ENCODE results near the gene CABCOCO1. TPM values are rescaled to one million over a fixed set of nuclear protein-coding genes. Genes with fewer than 3 reads are reported as not detected.
A peak's percentile ranks its signal among the peaks of the same experiment; 100 is the strongest.

The CABCOCO1 gene
- total and polyA plus RNA-seq, 2 donors: 0.14 to 0.43 TPM

DNA sequence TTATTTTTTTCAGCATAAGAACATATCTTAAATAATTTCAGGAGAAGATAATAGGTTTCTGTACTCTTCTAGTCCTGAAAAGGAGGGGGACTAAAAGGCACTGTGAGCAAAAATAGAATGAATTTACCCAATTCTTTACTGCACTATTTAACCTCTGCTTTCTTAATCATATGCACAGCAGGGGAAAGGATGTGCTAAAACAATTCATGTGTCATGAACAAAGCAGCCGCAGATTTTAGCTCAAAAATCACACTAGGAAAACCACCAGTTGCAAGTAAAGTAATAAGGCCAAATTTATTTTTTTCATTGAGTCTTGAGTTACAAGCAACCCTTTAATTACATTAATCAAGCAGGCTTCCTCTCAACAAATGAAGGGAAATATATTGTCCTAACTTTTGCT is 80.1 kb downstream of the CABCOCO1 start:
- Histone ChIP-seq H3K36me3 (ENCODE audit: control insufficient read depth in 2 of 2, insufficient read depth in 2 of 2, low read length in 1 of 2) (no peaks in the 10 kb centered on the region), H3K27ac (ENCODE audit: low read depth in 1 of 2, low read length in 1 of 2) (no peak overlapping the region), H3K4me3 (ENCODE audit: low read length in 2 of 2) (no peak overlapping the region), H3K9me3 (ENCODE audit: control insufficient read depth in 2 of 2, insufficient read depth in 1 of 2, low read length in 1 of 2) (no peaks in the 10 kb centered on the region), H3K4me1 (ENCODE audit: control insufficient read depth in 2 of 2, insufficient read depth in 2 of 2, low read length in 2 of 2) (no peaks in the 10 kb centered on the region), H3K27me3 (ENCODE audit: control insufficient read depth in 2 of 2, insufficient read depth in 1 of 2, low read length in 1 of 2) (no peaks in the 10 kb centered on the region)
- no peak for DNase-seq (ENCODE audit: low read depth in 6 of 9, low spot score in 9 of 9)
- whole genome bisulfite sequencing: 87% methylated on average over 1 of the region's 1 CpG

DNA sequence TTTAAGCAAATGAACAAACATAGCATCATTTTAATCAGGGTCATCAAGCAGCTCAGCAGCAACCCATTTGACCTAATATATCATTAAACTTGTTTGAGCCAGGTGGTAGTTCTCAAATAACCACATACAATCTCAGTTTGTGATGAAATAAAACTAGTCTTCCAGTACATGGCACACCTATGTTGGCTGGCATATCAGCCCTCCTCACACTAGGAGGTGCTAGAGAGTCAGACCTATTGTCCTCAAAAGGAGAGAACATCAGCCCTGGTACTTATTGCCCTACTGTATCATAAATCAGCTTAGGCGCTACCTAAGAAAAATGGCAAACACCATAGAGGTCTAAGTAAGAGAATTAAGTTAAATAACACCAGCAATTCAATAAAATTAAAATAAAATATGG is 81.7 kb downstream of the CABCOCO1 start:
- Histone ChIP-seq H3K27ac (ENCODE audit: low read depth in 1 of 2, low read length in 1 of 2) (no peak overlapping the region), H3K36me3 (ENCODE audit: control insufficient read depth in 2 of 2, insufficient read depth in 2 of 2, low read length in 1 of 2) (no peaks in the 10 kb centered on the region), H3K9me3 (ENCODE audit: control insufficient read depth in 2 of 2, insufficient read depth in 1 of 2, low read length in 1 of 2) (no peaks in the 10 kb centered on the region), H3K27me3 (ENCODE audit: control insufficient read depth in 2 of 2, insufficient read depth in 1 of 2, low read length in 1 of 2) (no peaks in the 10 kb centered on the region), H3K4me1 (ENCODE audit: control insufficient read depth in 2 of 2, insufficient read depth in 2 of 2, low read length in 2 of 2) (no peaks in the 10 kb centered on the region), H3K4me3 (ENCODE audit: low read length in 2 of 2) (no peak overlapping the region)
- 97% methylated on average over 1 of the region's 1 CpG for WGBS
- DNase-seq (ENCODE audit: low read depth in 6 of 9, low spot score in 9 of 9): no peak

DNA sequence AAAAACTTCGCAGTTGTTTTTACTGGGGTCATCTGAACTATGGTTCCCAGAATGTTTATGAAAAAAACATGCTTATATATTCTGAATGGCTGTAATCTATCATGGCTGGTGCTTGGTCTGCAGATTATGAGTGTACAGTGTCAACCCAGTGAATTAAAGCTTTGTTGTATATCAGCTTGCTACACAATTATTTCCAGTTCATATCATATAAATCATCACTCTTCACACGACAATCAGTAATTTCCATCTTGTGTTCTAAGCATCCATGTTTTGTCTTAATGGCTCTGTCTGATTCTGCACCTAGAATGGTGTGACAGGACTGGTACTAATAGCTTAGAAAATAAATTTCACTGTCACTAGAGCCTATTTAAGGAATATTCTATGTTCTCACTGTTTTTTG is 83.6 kb downstream of the CABCOCO1 start:
- DNase-seq (ENCODE audit: low read depth in 6 of 9, low spot score in 9 of 9): no peak
- H3K27me3 ChIP-seq (ENCODE audit: control insufficient read depth in 2 of 2, insufficient read depth in 1 of 2, low read length in 1 of 2): no peaks in the 10 kb centered on the region
- no peak overlapping the region for H3K27ac ChIP-seq (ENCODE audit: low read depth in 1 of 2, low read length in 1 of 2)
- H3K4me1 ChIP-seq (ENCODE audit: control insufficient read depth in 2 of 2, insufficient read depth in 2 of 2, low read length in 2 of 2): peaks cover 3 to 8% of the 10 kb centered on the region in 2 donors
- no peaks in the 10 kb centered on the region for H3K9me3 ChIP-seq (ENCODE audit: control insufficient read depth in 2 of 2, insufficient read depth in 1 of 2, low read length in 1 of 2)
- no peak overlapping the region for H3K4me3 ChIP-seq (ENCODE audit: low read length in 2 of 2)
- no peaks in the 10 kb centered on the region for H3K36me3 ChIP-seq (ENCODE audit: control insufficient read depth in 2 of 2, insufficient read depth in 2 of 2, low read length in 1 of 2)
- WGBS: 95% methylated on average over 2 of the region's 2 CpGs

DNA sequence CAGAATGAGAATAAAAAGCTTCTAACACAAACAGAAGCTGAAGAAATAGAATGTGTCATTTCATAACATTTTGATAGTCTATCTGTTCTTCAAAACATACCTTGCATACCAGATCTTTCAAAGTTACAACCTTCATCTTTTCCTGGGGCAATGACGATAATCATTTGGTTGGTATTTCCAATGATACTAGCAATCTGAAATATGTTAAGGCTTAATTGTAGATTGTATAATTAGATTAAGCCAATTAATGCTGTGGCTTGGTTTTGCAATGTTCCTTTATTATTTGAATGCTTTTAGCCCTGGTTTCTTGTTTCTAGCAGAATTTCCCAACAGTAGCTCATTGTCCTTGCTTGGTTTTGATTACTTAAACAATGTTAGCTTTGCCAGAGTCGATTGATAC is 84.6 kb downstream of the CABCOCO1 start:
- Histone ChIP-seq H3K4me3 (ENCODE audit: low read length in 2 of 2) (no peak overlapping the region), H3K4me1 (ENCODE audit: control insufficient read depth in 2 of 2, insufficient read depth in 2 of 2, low read length in 2 of 2) (peaks cover 5 to 15% of the 10 kb centered on the region in 2 donors), H3K27me3 (ENCODE audit: control insufficient read depth in 2 of 2, insufficient read depth in 1 of 2, low read length in 1 of 2) (no peaks in the 10 kb centered on the region), H3K9me3 (ENCODE audit: control insufficient read depth in 2 of 2, insufficient read depth in 1 of 2, low read length in 1 of 2) (no peaks in the 10 kb centered on the region), H3K27ac (ENCODE audit: low read depth in 1 of 2, low read length in 1 of 2) (no peak overlapping the region), H3K36me3 (ENCODE audit: control insufficient read depth in 2 of 2, insufficient read depth in 2 of 2, low read length in 1 of 2) (no peaks in the 10 kb centered on the region)
- WGBS: 97% methylated on average over 2 of the region's 2 CpGs
- DNase-seq (ENCODE audit: low read depth in 6 of 9, low spot score in 9 of 9): no peak

DNA sequence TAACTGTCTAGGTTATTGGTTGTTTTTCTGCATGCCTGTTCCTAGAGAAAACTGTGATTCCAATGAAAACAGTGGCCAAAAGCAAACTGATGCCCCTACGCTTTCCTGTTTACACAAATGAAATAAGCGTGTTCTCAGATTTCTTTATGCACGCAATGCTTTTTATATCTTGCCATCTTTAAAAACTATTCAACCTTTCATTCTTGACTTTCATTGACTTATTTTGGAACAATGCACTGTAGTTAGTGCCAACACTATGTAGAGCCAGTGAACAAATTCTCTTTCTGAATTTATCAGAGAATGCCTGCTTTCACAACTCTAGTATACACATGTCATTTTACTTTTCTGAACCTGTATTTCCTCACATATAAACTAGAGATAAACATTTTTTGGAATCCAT is 86.6 kb downstream of the CABCOCO1 start:
- Histone ChIP-seq H3K27ac (ENCODE audit: low read depth in 1 of 2, low read length in 1 of 2) (no peak overlapping the region), H3K36me3 (ENCODE audit: control insufficient read depth in 2 of 2, insufficient read depth in 2 of 2, low read length in 1 of 2) (no peaks in the 10 kb centered on the region), H3K4me1 (ENCODE audit: control insufficient read depth in 2 of 2, insufficient read depth in 2 of 2, low read length in 2 of 2) (peaks cover 5 to 17% of the 10 kb centered on the region in 2 donors), H3K4me3 (ENCODE audit: low read length in 2 of 2) (no peak overlapping the region), H3K27me3 (ENCODE audit: control insufficient read depth in 2 of 2, insufficient read depth in 1 of 2, low read length in 1 of 2) (no peaks in the 10 kb centered on the region), H3K9me3 (ENCODE audit: control insufficient read depth in 2 of 2, insufficient read depth in 1 of 2, low read length in 1 of 2) (no peaks in the 10 kb centered on the region)
- DNase-seq (ENCODE audit: low read depth in 6 of 9, low spot score in 9 of 9): no peak
- 93% methylated on average over 3 of the region's 3 CpGs for WGBS

DNA sequence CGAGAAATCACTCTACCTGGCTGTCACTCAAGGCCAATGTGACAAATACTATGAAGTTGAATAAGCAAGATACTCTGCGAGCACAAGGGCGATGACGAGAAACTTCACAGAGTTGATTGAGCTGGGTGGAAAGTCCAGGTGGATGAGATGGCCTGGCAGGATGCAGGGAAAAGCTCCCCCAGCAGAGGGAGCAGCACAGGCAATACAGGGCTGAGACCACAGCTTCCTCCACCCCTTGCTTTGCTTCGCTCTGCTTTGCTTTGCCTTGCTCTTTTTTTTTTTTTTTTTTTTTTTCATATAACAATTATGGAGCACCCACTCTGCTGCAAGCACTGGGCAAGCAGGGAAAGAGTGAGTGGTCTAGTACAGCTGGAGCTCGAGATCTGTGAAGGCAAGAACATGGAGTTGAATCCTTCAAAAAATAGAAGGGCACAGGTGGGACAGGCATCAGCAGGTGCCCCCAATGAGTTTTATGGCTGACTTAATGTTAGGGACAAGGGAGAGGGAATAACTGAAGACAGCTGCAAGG is 88.3 kb downstream of the CABCOCO1 start:
- Histone ChIP-seq H3K27ac (ENCODE audit: low read depth in 1 of 2, low read length in 1 of 2) (no peak overlapping the region), H3K27me3 (ENCODE audit: control insufficient read depth in 2 of 2, insufficient read depth in 1 of 2, low read length in 1 of 2) (no peaks in the 10 kb centered on the region), H3K4me1 (ENCODE audit: control insufficient read depth in 2 of 2, insufficient read depth in 2 of 2, low read length in 2 of 2) (peaks cover 5 to 17% of the 10 kb centered on the region in 2 donors), H3K4me3 (ENCODE audit: low read length in 2 of 2) (no peak overlapping the region), H3K36me3 (ENCODE audit: control insufficient read depth in 2 of 2, insufficient read depth in 2 of 2, low read length in 1 of 2) (no peaks in the 10 kb centered on the region), H3K9me3 (ENCODE audit: control insufficient read depth in 2 of 2, insufficient read depth in 1 of 2, low read length in 1 of 2) (no peaks in the 10 kb centered on the region)
- DNase-seq (ENCODE audit: low read depth in 6 of 9, low spot score in 9 of 9): peak in 6 of 9 donors; percentile 36 to 84 (median 63)
- WGBS: 53% methylated on average over 6 of the region's 6 CpGs

DNA sequence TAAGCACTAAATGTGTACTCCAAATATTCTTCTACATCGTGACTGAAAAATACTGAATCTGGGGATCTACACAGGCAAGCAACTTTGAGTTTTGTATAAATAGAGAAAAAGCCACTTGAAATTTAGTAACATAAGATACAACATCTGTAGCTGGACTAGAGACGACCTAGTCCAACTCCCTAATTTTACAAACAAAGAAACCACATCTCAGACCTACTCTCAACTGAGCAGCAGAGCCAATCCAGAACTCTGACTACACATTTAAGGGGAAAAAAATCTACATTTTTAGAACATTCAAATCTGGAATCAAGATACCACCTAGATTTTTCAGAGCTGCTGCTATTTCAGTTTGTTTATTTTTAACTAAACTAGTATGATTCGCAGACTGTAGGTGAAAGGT is 88.9 kb downstream of the CABCOCO1 start:
- Histone ChIP-seq H3K36me3 (ENCODE audit: control insufficient read depth in 2 of 2, insufficient read depth in 2 of 2, low read length in 1 of 2) (no peaks in the 10 kb centered on the region), H3K27me3 (ENCODE audit: control insufficient read depth in 2 of 2, insufficient read depth in 1 of 2, low read length in 1 of 2) (no peaks in the 10 kb centered on the region), H3K4me1 (ENCODE audit: control insufficient read depth in 2 of 2, insufficient read depth in 2 of 2, low read length in 2 of 2) (peaks cover 5 to 17% of the 10 kb centered on the region in 2 donors), H3K4me3 (ENCODE audit: low read length in 2 of 2) (no peak overlapping the region), H3K9me3 (ENCODE audit: control insufficient read depth in 2 of 2, insufficient read depth in 1 of 2, low read length in 1 of 2) (no peaks in the 10 kb centered on the region), H3K27ac (ENCODE audit: low read depth in 1 of 2, low read length in 1 of 2) (peak overlapping the region in 1 of 2 donors; percentile 64)
- DNase-seq (ENCODE audit: low read depth in 6 of 9, low spot score in 9 of 9): no peak
- WGBS: 52% methylated on average over 3 of the region's 3 CpGs

DNA sequence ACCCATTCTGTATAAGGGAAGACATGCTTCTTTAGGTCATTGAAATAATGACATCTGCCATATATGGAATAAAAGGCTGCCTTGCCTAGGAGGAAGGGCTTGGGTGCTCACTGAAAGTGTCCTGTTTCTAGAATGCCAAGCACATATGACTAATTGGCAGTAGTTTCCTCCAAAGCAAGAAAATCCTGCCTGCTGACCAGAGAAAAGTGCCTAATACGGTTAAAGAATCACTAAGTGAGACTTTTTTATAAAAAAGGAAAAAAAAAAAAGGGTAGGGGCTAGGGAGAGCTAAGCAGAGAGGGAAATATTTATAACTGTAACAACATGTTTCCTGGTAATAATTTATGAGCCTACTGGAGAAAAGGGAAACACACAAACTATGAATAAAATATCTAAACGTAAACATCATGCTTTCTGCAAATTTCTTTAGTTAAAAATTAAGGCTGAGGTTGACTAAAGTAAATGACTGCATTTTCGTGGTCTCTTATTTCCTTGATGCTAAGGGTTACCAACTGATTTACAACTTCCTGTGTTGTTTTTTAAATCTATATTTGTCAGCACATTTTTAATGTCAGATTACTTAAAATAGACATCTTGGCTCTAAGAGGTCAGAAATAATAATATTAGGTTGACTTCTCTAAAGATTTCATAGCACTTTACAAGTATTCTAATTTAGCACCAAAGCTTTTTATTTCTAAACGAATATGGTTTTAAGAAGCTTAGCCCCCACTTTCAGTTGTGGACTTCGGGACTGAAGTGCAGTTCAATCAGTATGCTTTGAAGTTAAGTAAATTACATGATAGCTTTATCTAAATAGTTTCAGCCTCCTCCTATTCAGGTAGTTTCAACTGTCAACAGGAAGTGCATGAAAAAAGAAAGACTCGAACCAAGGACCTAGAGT is 89.6 kb downstream of the CABCOCO1 start:
- H3K36me3 ChIP-seq (ENCODE audit: control insufficient read depth in 2 of 2, insufficient read depth in 2 of 2, low read length in 1 of 2): no peaks in the 10 kb centered on the region
- H3K4me1 ChIP-seq (ENCODE audit: control insufficient read depth in 2 of 2, insufficient read depth in 2 of 2, low read length in 2 of 2): peaks cover 5 to 17% of the 10 kb centered on the region in 2 donors
- no peaks in the 10 kb centered on the region for H3K9me3 ChIP-seq (ENCODE audit: control insufficient read depth in 2 of 2, insufficient read depth in 1 of 2, low read length in 1 of 2)
- DNase-seq (ENCODE audit: low read depth in 6 of 9, low spot score in 9 of 9): peak in 1 of 9 donors; percentile 55
- H3K27me3 ChIP-seq (ENCODE audit: control insufficient read depth in 2 of 2, insufficient read depth in 1 of 2, low read length in 1 of 2): no peaks in the 10 kb centered on the region
- H3K27ac ChIP-seq (ENCODE audit: low read depth in 1 of 2, low read length in 1 of 2): peak overlapping the region in 1 of 2 donors; percentile 64
- no peak overlapping the region for H3K4me3 ChIP-seq (ENCODE audit: low read length in 2 of 2)
- WGBS: 16% methylated on average over 6 of the region's 6 CpGs

DNA sequence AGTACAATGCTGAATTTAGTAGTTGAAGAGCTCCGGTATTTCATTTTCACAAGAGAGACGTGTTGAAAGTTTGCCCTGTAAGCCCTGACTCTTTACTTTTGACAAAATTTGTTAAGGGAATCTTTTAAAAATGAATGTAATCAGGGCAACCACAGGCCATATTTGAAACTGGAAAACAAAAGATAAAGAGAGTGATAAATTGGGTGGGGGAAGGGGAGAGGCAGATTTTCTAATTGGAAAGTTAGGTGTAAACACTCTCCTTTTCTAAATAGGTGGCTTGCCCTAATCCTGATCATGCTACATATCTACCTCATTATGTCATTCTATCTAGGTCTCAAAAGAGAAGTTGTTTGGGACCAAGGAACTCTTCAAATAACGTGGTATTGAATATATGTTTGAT is 90.7 kb downstream of the CABCOCO1 start:
- Histone ChIP-seq H3K36me3 (ENCODE audit: control insufficient read depth in 2 of 2, insufficient read depth in 2 of 2, low read length in 1 of 2) (no peaks in the 10 kb centered on the region), H3K27me3 (ENCODE audit: control insufficient read depth in 2 of 2, insufficient read depth in 1 of 2, low read length in 1 of 2) (no peaks in the 10 kb centered on the region), H3K27ac (ENCODE audit: low read depth in 1 of 2, low read length in 1 of 2) (no peak overlapping the region), H3K4me3 (ENCODE audit: low read length in 2 of 2) (no peak overlapping the region), H3K4me1 (ENCODE audit: control insufficient read depth in 2 of 2, insufficient read depth in 2 of 2, low read length in 2 of 2) (peaks cover 5 to 17% of the 10 kb centered on the region in 2 donors), H3K9me3 (ENCODE audit: control insufficient read depth in 2 of 2, insufficient read depth in 1 of 2, low read length in 1 of 2) (no peaks in the 10 kb centered on the region)
- no peak for DNase-seq (ENCODE audit: low read depth in 6 of 9, low spot score in 9 of 9)
- 98% methylated on average over 3 of the region's 3 CpGs for WGBS
